ENCODE data around the gene OR2A14. TPM values are rescaled to one million over a fixed set of nuclear protein-coding genes. Genes with fewer than 3 reads are reported as not detected.
"Not testable (repeated sequence)": the region's sequence is repeated elsewhere in the genome, so short reads cannot be mapped to it uniquely, and the experiment has no call there.

The OR2A14 gene
- polyA plus RNA-seq, 2 donors: not detected

DNA sequence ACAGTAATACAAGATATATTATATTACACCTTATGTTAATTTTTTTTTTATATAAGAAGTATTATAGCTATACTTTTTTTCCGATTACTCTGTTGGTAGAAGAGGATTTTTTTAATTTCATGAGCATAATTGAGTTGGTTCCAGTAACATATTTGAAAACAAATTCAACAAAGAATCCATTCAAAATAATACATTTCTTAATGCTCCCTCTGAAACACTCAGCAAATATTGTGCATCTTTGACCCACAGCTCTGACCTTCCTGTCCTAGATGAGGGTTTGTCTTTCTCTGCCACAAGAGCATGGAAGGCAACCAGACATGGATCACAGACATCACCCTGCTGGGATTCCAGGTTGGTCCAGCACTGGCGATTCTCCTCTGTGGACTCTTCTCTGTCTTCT, 13.7 kb upstream of the OR2A14 start, which contains the start of gene OR2A2:
Gene OR2A2, plus strand, starts transcription at position 301 of the 400 bp plus-strand sequence. Its CDS starts 0 bp downstream, at position 301.
- Histone ChIP-seq H3K4me1 (ENCODE audit: control insufficient read depth in 2 of 2, insufficient read depth in 2 of 2, low read length in 1 of 2) (no peaks in the 10 kb centered on the region), H3K36me3 (ENCODE audit: control insufficient read depth in 2 of 2, insufficient read depth in 2 of 2, low read length in 1 of 2) (no peaks in the 10 kb centered on the region), H3K27ac (ENCODE audit: low read depth in 2 of 2, low read length in 1 of 2) (no peak within 1 kb of the TSS), H3K9me3 (ENCODE audit: control insufficient read depth in 2 of 2, insufficient read depth in 1 of 2, low read depth in 1 of 2, low read length in 1 of 2) (no peaks in the 10 kb centered on the region), H3K27me3 (ENCODE audit: control insufficient read depth in 1 of 2, insufficient read depth in 2 of 2, low read length in 2 of 2) (no peaks in the 10 kb centered on the region), H3K4me3 (ENCODE audit: low read depth in 1 of 2, low read length in 2 of 2) (no peak within 1 kb of the TSS)
- 90 to 91% methylated on average over 2 of the region's 2 CpGs for WGBS, 2 donors

DNA sequence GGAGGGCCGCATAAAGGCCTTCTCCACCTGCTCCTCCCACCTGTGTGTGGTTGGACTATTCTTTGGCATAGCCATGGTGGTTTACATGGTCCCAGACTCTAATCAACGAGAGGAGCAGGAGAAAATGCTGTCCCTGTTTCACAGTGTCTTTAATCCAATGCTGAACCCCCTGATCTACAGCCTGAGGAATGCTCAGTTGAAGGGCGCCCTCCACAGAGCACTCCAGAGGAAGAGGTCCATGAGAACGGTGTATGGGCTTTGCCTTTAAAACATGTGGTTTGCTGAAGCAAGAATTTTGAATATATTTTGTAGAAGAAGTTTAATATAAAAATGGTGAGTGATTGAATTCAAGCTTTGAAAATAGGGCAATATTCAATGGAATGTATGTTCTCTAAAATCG, 12.7 kb upstream of the OR2A14 start:
- Histone ChIP-seq H3K36me3 (ENCODE audit: control insufficient read depth in 2 of 2, insufficient read depth in 2 of 2, low read length in 1 of 2) (no peaks in the 10 kb centered on the region), H3K27ac (ENCODE audit: low read depth in 2 of 2, low read length in 1 of 2) (no peak overlapping the region), H3K27me3 (ENCODE audit: control insufficient read depth in 1 of 2, insufficient read depth in 2 of 2, low read length in 2 of 2) (no peaks in the 10 kb centered on the region), H3K4me1 (ENCODE audit: control insufficient read depth in 2 of 2, insufficient read depth in 2 of 2, low read length in 1 of 2) (no peaks in the 10 kb centered on the region), H3K9me3 (ENCODE audit: control insufficient read depth in 2 of 2, insufficient read depth in 1 of 2, low read depth in 1 of 2, low read length in 1 of 2) (no peaks in the 10 kb centered on the region), H3K4me3 (ENCODE audit: low read depth in 1 of 2, low read length in 2 of 2) (no peak overlapping the region)
- WGBS, 2 donors: 76 to 79% methylated on average over 5 of the region's 5 CpGs

DNA sequence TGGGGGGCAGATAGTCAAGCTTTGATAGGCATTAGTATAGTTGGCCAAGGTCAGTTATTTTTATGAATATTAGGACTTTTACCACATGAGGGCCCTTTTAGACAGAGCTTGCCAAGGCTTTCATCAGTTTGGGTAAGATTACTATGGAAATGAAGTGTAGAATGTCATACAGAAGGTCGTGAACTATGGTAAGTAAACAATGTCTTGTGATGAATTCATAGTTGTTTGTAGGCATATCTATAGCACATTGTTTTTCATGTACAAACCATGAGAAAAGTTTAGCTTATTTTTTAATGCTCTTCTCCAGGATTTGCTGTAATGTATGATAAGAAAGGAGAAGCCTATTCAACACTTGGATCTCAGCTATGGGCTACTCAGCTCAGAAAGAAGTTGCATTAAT, 9.3 kb upstream of the OR2A14 start:
- 12 to 34% methylated on average over 1 of the region's 1 CpG for WGBS, 2 donors
- Histone ChIP-seq H3K4me1 (ENCODE audit: control insufficient read depth in 2 of 2, insufficient read depth in 2 of 2, low read length in 1 of 2) (no peaks in the 10 kb centered on the region), H3K4me3 (ENCODE audit: low read depth in 1 of 2, low read length in 2 of 2) (no peak overlapping the region), H3K27ac (ENCODE audit: low read depth in 2 of 2, low read length in 1 of 2) (no peak overlapping the region), H3K36me3 (ENCODE audit: control insufficient read depth in 2 of 2, insufficient read depth in 2 of 2, low read length in 1 of 2) (no peaks in the 10 kb centered on the region), H3K27me3 (ENCODE audit: control insufficient read depth in 1 of 2, insufficient read depth in 2 of 2, low read length in 2 of 2) (no peaks in the 10 kb centered on the region), H3K9me3 (ENCODE audit: control insufficient read depth in 2 of 2, insufficient read depth in 1 of 2, low read depth in 1 of 2, low read length in 1 of 2) (no peaks in the 10 kb centered on the region)

DNA sequence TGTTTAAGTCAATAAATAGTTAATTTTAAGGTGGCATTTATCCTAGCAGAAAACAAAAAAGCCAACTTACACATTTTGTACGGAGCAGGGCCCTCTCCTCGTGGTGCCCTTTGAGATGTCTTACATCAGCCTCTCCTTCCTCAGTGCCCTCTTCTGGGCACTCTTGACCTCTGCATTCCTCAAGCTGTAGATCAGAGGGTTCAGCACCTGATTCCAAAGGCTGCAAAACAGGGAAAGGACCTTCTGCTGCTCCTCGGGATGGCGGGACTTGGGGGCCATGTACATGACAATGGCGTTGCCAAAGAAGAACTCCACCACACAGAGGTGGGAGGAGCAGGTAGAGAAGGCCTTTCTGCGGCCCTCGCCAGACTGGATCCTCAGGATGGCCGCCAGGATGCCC, 4.6 kb upstream of the OR2A14 start:
- no peaks in the 10 kb centered on the region for H3K36me3 ChIP-seq (ENCODE audit: control insufficient read depth in 2 of 2, insufficient read depth in 2 of 2, low read length in 1 of 2)
- H3K9me3 ChIP-seq (ENCODE audit: control insufficient read depth in 2 of 2, insufficient read depth in 1 of 2, low read depth in 1 of 2, low read length in 1 of 2): no peaks in the 10 kb centered on the region
- H3K4me3 ChIP-seq (ENCODE audit: low read depth in 1 of 2, low read length in 2 of 2): no peak overlapping the region
- no peak overlapping the region for H3K27ac ChIP-seq (ENCODE audit: low read depth in 2 of 2, low read length in 1 of 2)
- H3K27me3 ChIP-seq (ENCODE audit: control insufficient read depth in 1 of 2, insufficient read depth in 2 of 2, low read length in 2 of 2): no peaks in the 10 kb centered on the region
- 73 to 75% methylated on average over 8 of the region's 8 CpGs for WGBS, 2 donors
- H3K4me1 ChIP-seq (ENCODE audit: control insufficient read depth in 2 of 2, insufficient read depth in 2 of 2, low read length in 1 of 2): no peaks in the 10 kb centered on the region

DNA sequence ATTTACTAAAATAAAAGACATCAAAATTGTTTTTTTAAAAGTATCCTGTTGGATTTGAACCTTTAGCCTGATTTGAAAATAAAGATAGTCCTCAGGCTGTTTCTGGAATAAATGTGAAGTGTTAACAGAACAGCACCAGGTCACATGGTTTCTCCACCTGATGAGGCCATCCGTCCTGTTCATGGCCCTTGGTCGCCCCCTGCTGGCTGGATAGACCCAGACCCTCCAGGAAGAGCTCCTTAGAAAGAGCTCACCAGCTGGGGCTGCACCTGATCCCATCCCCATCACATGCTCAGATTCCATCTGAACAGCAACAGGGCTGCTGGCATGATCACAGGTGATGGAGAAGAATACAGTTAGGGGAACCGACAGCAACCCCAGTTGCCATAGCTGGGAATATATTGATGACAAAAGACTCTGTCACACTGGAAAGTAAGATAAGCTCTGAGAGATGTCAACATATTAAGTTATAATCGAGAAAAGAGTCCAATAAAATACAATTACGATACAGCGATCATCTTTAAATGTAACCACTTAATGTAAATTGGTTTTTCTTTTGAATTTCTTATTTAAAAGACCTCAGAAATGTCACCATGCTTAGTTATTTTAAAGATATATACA, 4.8 kb downstream of the OR2A14 start:
- H3K36me3 ChIP-seq (ENCODE audit: control insufficient read depth in 2 of 2, insufficient read depth in 2 of 2, low read length in 1 of 2): no peaks in the 10 kb centered on the region
- no peaks in the 10 kb centered on the region for H3K27me3 ChIP-seq (ENCODE audit: control insufficient read depth in 1 of 2, insufficient read depth in 2 of 2, low read length in 2 of 2)
- no peaks in the 10 kb centered on the region for H3K4me1 ChIP-seq (ENCODE audit: control insufficient read depth in 2 of 2, insufficient read depth in 2 of 2, low read length in 1 of 2)
- H3K9me3 ChIP-seq (ENCODE audit: control insufficient read depth in 2 of 2, insufficient read depth in 1 of 2, low read depth in 1 of 2, low read length in 1 of 2): no peaks in the 10 kb centered on the region
- no peak overlapping the region for H3K27ac ChIP-seq (ENCODE audit: low read depth in 2 of 2, low read length in 1 of 2)
- WGBS, 2 donors: 40 to 44% methylated on average over 6 of the region's 6 CpGs
- no peak overlapping the region for H3K4me3 ChIP-seq (ENCODE audit: low read depth in 1 of 2, low read length in 2 of 2)

DNA sequence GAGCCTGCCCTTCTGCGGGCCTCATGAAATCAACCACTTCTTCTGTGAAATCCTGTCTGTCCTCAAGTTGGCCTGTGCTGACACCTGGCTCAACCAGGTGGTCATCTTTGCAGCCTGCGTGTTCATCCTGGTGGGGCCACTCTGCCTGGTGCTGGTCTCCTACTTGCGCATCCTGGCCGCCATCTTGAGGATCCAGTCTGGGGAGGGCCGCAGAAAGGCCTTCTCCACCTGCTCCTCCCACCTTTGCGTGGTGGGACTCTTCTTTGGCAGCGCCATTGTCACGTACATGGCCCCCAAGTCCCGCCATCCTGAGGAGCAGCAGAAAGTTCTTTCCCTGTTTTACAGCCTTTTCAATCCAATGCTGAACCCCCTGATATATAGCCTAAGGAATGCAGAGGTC, 6.6 kb downstream of the OR2A14 start:
- not testable (repeated sequence) for H3K36me3 ChIP-seq (ENCODE audit: control insufficient read depth in 2 of 2, insufficient read depth in 2 of 2, low read length in 1 of 2); H3K4me3 ChIP-seq (ENCODE audit: low read depth in 1 of 2, low read length in 2 of 2); H3K9me3 ChIP-seq (ENCODE audit: control insufficient read depth in 2 of 2, insufficient read depth in 1 of 2, low read depth in 1 of 2, low read length in 1 of 2); H3K27me3 ChIP-seq (ENCODE audit: control insufficient read depth in 1 of 2, insufficient read depth in 2 of 2, low read length in 2 of 2); H3K4me1 ChIP-seq (ENCODE audit: control insufficient read depth in 2 of 2, insufficient read depth in 2 of 2, low read length in 1 of 2); H3K27ac ChIP-seq (ENCODE audit: low read depth in 2 of 2, low read length in 1 of 2)
- WGBS, 2 donors: 92 to 93% methylated on average over 9 of the region's 9 CpGs

DNA sequence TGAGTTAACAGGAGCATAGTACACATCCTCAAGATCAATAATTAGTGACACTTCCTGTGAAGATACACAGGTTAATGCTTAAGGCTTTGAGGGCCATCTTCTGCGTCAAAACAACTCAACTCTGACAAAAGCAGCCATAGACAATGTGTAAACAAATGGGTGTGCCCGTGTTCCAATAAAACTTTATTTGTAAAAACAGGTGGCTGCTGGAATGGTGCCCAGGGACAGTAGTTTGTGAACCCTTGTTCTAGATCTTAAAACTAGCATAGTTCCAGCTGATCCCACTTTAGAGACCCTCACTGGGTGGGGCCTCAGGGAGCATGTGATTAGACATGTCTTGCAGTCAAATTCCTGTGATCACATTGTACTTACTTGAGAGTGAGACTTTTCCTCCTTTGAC, 7.8 kb downstream of the OR2A14 start:
- Histone ChIP-seq H3K4me3 (ENCODE audit: low read depth in 1 of 2, low read length in 2 of 2) (no peak overlapping the region), H3K4me1 (ENCODE audit: control insufficient read depth in 2 of 2, insufficient read depth in 2 of 2, low read length in 1 of 2) (no peaks in the 10 kb centered on the region), H3K9me3 (ENCODE audit: control insufficient read depth in 2 of 2, insufficient read depth in 1 of 2, low read depth in 1 of 2, low read length in 1 of 2) (no peaks in the 10 kb centered on the region), H3K27ac (ENCODE audit: low read depth in 2 of 2, low read length in 1 of 2) (no peak overlapping the region), H3K27me3 (ENCODE audit: control insufficient read depth in 1 of 2, insufficient read depth in 2 of 2, low read length in 2 of 2) (no peaks in the 10 kb centered on the region), H3K36me3 (ENCODE audit: control insufficient read depth in 2 of 2, insufficient read depth in 2 of 2, low read length in 1 of 2) (no peaks in the 10 kb centered on the region)
- WGBS, 2 donors: 63 to 77% methylated on average over 2 of the region's 2 CpGs

DNA sequence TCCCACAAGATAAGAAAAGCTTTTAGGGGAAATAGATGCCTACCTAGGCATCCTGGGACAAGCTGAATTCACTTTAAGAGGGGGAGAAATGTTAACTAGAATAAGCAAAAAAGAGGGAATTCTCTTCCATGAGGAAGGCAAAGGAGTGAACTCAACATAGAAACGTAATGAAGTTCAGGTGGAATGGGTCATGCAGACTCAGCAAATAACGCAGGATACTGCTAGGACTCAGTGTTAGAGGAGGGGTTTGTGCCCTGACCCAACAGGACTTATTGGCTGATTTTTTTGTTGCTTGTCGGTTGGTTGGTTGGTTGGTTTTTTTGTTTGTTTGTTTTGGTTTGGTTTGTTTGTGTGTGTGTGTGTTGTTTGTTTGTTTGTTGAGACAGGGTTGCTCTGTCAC, 9.3 kb downstream of the OR2A14 start:
- H3K27ac ChIP-seq (ENCODE audit: low read depth in 2 of 2, low read length in 1 of 2): no peak overlapping the region
- H3K36me3 ChIP-seq (ENCODE audit: control insufficient read depth in 2 of 2, insufficient read depth in 2 of 2, low read length in 1 of 2): no peaks in the 10 kb centered on the region
- H3K4me3 ChIP-seq (ENCODE audit: low read depth in 1 of 2, low read length in 2 of 2): no peak overlapping the region
- H3K4me1 ChIP-seq (ENCODE audit: control insufficient read depth in 2 of 2, insufficient read depth in 2 of 2, low read length in 1 of 2): no peaks in the 10 kb centered on the region
- H3K9me3 ChIP-seq (ENCODE audit: control insufficient read depth in 2 of 2, insufficient read depth in 1 of 2, low read depth in 1 of 2, low read length in 1 of 2): no peaks in the 10 kb centered on the region
- 66 to 76% methylated on average over 3 of the region's 3 CpGs for WGBS, 2 donors
- no peaks in the 10 kb centered on the region for H3K27me3 ChIP-seq (ENCODE audit: control insufficient read depth in 1 of 2, insufficient read depth in 2 of 2, low read length in 2 of 2)

DNA sequence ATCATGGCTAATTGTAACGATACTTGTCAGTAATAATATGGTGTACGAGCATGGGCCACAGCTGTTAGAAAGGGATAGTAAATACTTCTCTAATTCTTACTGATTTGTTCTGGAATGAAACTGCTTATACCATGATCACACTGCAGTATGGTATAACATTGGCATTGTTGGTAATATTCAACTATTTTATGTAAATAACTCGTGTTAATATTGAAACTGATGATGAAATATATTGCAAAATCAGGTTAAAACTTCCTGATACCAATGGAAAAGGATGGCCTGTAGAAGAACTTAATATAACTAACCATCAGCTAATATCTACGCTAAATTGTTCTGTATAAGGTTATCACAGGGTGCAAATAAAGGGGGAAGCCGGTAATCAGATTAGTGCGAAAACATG, 10.3 kb downstream of the OR2A14 start:
- WGBS, 2 donors: 84% methylated on average over 6 of the region's 6 CpGs
- Histone ChIP-seq H3K36me3 (ENCODE audit: control insufficient read depth in 2 of 2, insufficient read depth in 2 of 2, low read length in 1 of 2) (no peaks in the 10 kb centered on the region), H3K27me3 (ENCODE audit: control insufficient read depth in 1 of 2, insufficient read depth in 2 of 2, low read length in 2 of 2) (no peaks in the 10 kb centered on the region), H3K27ac (ENCODE audit: low read depth in 2 of 2, low read length in 1 of 2) (no peak overlapping the region), H3K4me3 (ENCODE audit: low read depth in 1 of 2, low read length in 2 of 2) (no peak overlapping the region), H3K9me3 (ENCODE audit: control insufficient read depth in 2 of 2, insufficient read depth in 1 of 2, low read depth in 1 of 2, low read length in 1 of 2) (no peaks in the 10 kb centered on the region), H3K4me1 (ENCODE audit: control insufficient read depth in 2 of 2, insufficient read depth in 2 of 2, low read length in 1 of 2) (no peaks in the 10 kb centered on the region)

DNA sequence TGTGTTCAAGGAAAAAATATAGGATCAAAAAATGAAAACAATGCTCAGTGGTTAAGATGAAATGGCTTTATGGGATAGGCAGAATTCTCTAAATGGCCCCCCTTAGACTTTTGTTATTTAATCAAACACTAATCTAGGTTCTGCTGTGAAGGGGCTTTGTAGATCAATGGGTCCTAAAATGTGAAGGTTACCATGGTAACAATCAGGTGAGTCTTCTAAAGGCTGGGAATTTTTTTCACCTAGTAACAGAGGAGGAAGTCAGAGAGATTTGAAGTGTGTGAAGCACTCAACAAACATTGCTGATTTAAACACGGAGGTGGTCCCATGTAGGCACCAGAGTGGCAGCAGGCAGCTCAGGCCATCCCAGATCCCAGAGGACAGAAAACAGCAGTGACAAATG, 11.1 kb downstream of the OR2A14 start:
- 55 to 64% methylated on average over 1 of the region's 1 CpG for WGBS, 2 donors
- Histone ChIP-seq H3K27ac (ENCODE audit: low read depth in 2 of 2, low read length in 1 of 2) (no peak overlapping the region), H3K4me1 (ENCODE audit: control insufficient read depth in 2 of 2, insufficient read depth in 2 of 2, low read length in 1 of 2) (no peaks in the 10 kb centered on the region), H3K36me3 (ENCODE audit: control insufficient read depth in 2 of 2, insufficient read depth in 2 of 2, low read length in 1 of 2) (no peaks in the 10 kb centered on the region), H3K4me3 (ENCODE audit: low read depth in 1 of 2, low read length in 2 of 2) (no peak overlapping the region), H3K9me3 (ENCODE audit: control insufficient read depth in 2 of 2, insufficient read depth in 1 of 2, low read depth in 1 of 2, low read length in 1 of 2) (no peaks in the 10 kb centered on the region), H3K27me3 (ENCODE audit: control insufficient read depth in 1 of 2, insufficient read depth in 2 of 2, low read length in 2 of 2) (no peaks in the 10 kb centered on the region)
